BJ (cell line): ENCODE data around the gene IL13RA2. TPM values are rescaled to one million over a fixed set of nuclear protein-coding genes. Genes with fewer than 3 reads are reported as not detected.

Experiments used
- CTCF ChIA-PET: fragments of 350-600 bp; formaldehyde crosslinking; extraction: SDS; loops from one replicate; lab custom pipeline; 2021; ENCODE audit warnings: antibody characterized with exemption, inconsistent platforms; lab: Yijun Ruan, JAX
- POLR2A ChIA-PET: fragments of 300-600 bp; sonication (Branson Sonifier 250); formaldehyde crosslinking; extraction: SDS; loops from one replicate; lab custom pipeline; 2021; ENCODE audit warnings: antibody characterized with exemption; lab: Charles Lee
- DNase-seq: peaks from one replicate; pipeline ENCODE4 v3.0.0-alpha.2; 2011; ENCODE audit warnings: low read depth
- H3K27me3 ChIP-seq: 2 replicates; pipeline ENCODE4 v1.6.0; 2011; ENCODE audit warnings: low read length; ENCODE audit not compliant: control insufficient read depth, insufficient read depth
- H3K36me3 ChIP-seq: 2 replicates; pipeline ENCODE4 v1.5.1; 2011; ENCODE audit warnings: low read length; ENCODE audit not compliant: control insufficient read depth, insufficient read depth
- H3K4me3 ChIP-seq: 2 replicates; pipeline ENCODE4 v1.5.1; 2011; ENCODE audit warnings: low read depth, mild to moderate bottlenecking, control low read depth, low read length
- polyA minus RNA-seq: library from RNA; depleted of rRNA, polyadenylated mRNA; stranded (reverse); fragments of >200 nt; gene quantifications from 2 replicates; pipeline ENCODE4 v1.2.3, GENCODE V29; 2011; rRNA and poly(A)+ RNA removed
- polyA plus RNA-seq: library from polyadenylated mRNA; depleted of rRNA; stranded (reverse); fragments of >200 nt; gene quantifications from 2 replicates; pipeline ENCODE4 v1.2.3, GENCODE V29; 2011; rRNA removed
- TF ChIP-seq, protein P1 (sequence below): IDR thresholded peaks from 2 replicates; pipeline ENCODE4 v1.5.1; 2011; ENCODE audit warnings: low read depth, mild to moderate bottlenecking, control low read depth, inconsistent platforms, low read length, moderate library complexity; ENCODE audit not compliant: insufficient read depth

Gene IL13RA2, protein sequence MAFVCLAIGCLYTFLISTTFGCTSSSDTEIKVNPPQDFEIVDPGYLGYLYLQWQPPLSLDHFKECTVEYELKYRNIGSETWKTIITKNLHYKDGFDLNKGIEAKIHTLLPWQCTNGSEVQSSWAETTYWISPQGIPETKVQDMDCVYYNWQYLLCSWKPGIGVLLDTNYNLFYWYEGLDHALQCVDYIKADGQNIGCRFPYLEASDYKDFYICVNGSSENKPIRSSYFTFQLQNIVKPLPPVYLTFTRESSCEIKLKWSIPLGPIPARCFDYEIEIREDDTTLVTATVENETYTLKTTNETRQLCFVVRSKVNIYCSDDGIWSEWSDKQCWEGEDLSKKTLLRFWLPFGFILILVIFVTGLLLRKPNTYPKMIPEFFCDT
- 0.44 and 0.99 TPM in 2 replicates for polyA plus RNA-seq
- not detected in 2 replicates for polyA minus RNA-seq

DNA sequence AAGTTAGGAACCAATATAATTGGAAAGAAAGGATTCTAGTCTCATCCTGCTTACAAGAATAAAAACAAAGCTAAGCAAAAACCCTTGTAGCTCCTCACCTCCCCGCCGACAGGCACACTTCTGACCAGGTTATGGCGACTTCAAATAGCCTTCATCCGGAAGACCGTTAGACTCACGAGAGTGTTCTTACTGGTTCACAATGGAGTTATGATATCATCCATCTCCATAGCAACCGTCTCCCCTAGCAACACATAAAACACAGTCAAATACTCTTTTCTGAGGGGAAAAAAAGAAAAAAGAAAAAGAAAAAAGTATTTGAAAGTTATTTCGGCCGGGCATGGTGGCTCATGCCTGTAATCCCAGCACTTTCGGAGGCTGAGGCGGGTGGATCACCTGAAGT is at the start of gene IL13RA2:
Gene IL13RA2 (minus strand): TSS at position 162 of the 400 bp plus-strand sequence. CDS start 347 bp downstream, outside the sequence.
- POLR2A ChIA-PET, result no interaction called here
- H3K36me3 ChIP-seq, result no peaks in the 10 kb centered on the region
- no peaks in the 10 kb centered on the region for H3K27me3 ChIP-seq
- TF ChIP-seq, protein P1, sequence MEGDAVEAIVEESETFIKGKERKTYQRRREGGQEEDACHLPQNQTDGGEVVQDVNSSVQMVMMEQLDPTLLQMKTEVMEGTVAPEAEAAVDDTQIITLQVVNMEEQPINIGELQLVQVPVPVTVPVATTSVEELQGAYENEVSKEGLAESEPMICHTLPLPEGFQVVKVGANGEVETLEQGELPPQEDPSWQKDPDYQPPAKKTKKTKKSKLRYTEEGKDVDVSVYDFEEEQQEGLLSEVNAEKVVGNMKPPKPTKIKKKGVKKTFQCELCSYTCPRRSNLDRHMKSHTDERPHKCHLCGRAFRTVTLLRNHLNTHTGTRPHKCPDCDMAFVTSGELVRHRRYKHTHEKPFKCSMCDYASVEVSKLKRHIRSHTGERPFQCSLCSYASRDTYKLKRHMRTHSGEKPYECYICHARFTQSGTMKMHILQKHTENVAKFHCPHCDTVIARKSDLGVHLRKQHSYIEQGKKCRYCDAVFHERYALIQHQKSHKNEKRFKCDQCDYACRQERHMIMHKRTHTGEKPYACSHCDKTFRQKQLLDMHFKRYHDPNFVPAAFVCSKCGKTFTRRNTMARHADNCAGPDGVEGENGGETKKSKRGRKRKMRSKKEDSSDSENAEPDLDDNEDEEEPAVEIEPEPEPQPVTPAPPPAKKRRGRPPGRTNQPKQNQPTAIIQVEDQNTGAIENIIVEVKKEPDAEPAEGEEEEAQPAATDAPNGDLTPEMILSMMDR, result no peak
- no peak within 1 kb of the TSS for H3K4me3 ChIP-seq
- DNase-seq, result no peak
- CTCF ChIA-PET, result interaction anchor here (1.4 kb wide), 1 partner anchor 27 kb away, joined by 4 read pairs; no protein-coding TSS in a partner anchor

DNA sequence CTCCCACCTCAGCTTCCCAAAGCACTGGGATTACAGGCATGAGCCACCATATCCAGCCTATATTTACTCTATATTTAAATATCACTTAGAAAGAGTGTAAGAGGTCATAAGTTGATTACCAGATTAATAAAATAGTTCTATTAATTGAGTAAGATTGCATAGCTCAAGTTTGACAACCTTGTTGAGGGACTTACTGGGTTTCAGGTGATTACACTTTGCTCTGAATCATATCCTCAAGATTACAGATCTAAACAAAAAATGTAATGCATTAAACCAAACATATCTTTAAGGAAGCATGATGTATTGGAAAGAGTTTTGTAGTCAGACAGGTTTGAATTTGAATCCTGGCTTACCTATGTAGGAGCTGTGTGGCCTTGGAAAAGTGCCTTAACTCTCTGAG is 47.9 kb upstream of the IL13RA2 start:
- ChIA-PET CTCF (no interaction called here), POLR2A (no interaction called here)
- TF ChIP-seq, protein P1, result no peak

DNA sequence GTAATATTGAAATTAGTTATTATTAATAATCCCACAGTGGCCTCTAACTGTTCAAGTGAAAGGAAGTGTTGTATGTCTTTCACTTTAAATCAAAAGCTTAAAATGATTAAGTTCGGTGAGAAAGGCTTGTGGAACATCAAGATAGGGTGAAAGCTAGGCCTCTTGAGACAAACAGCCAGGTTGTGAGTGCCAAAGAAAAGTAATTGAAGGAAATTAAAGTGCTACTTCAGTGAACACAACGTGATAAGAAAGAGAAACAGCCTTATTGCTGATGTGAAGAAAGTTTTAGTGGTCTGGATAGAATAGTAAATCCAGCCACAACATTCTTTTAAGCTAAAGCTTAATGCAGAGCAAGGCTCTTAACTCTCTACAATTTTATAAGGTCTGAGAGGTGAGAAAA is 42.6 kb upstream of the IL13RA2 start:
- ChIA-PET CTCF (interaction anchor here (0.7 kb wide), 1 partner anchor 1470 kb away, joined by 3 read pairs; no protein-coding TSS in a partner anchor), POLR2A (no interaction called here)
- no peak for DNase-seq
- TF ChIP-seq, protein P1, result no peak
- no peaks in the 10 kb centered on the region for H3K27me3 ChIP-seq
- no peaks in the 10 kb centered on the region for H3K36me3 ChIP-seq
- no peak overlapping the region for H3K4me3 ChIP-seq

More for the DNA sequence above, 47.9 kb upstream of the IL13RA2 start:
- Histone ChIP-seq H3K36me3 (no peaks in the 10 kb centered on the region), H3K4me3 (no peak overlapping the region), H3K27me3 (no peaks in the 10 kb centered on the region)
- DNase-seq, result no peak

DNA sequence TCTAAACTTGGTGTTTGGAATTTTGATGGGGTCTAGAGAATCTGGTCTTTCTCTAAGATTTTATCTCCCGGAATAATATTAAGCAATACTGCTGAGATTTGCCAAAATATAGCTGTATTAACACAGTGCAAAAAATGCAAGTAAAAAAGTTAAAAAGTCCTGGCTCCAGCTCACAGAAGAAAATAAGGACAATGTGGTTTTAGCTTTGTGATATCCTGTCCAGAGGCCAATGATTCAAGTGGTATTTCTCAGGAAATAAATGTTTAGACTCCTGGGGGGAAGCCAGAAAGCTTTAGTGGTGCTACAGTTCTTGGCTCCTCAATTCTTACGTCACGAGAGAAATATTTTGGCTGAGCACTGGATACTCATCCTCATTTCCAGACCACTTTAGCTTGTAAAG is 40.9 kb upstream of the IL13RA2 start:
- DNase-seq, result peak; percentile 85
- ChIA-PET CTCF (no interaction called here), POLR2A (interaction anchor here (0.9 kb wide), 1 partner anchor 14 kb away, joined by 3 read pairs; no protein-coding TSS in a partner anchor)
- H3K27me3 ChIP-seq, result no peaks in the 10 kb centered on the region
- TF ChIP-seq, protein P1, result no peak
- H3K4me3 ChIP-seq, result no peak overlapping the region
- no peaks in the 10 kb centered on the region for H3K36me3 ChIP-seq

DNA sequence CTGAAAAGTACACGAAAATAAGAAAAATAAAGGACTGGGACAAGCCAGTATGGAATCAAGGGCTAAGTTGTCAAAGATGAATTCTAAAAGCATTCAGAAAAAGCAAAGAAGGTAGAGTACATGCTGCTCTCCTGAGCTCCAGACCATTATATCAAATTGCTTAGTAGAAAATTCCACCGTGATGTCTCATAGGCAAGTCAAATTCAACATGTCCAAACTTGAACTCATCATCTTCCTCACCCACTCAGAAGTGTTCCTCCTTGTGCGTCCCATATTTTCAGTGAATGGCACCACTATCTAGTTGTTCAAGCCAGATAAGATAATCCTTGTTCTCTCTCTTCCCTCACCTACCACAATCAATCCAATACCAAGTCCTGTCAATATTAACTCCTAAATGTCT is 37.5 kb upstream of the IL13RA2 start:
- TF ChIP-seq, protein P1, result no peak
- POLR2A ChIA-PET, result no interaction called here
- CTCF ChIA-PET, result no interaction called here
- no peak for DNase-seq
- Histone ChIP-seq H3K27me3 (no peaks in the 10 kb centered on the region), H3K4me3 (no peak overlapping the region), H3K36me3 (no peaks in the 10 kb centered on the region)
